ENCODE results near the gene CLDN19.
"Not testable (repeated sequence)": the region's sequence is repeated elsewhere in the genome, so short reads cannot be mapped to it uniquely, and the experiment has no call there.

CLDN19 gene

GRCh38 chr1:42732126-42732680, 7.8 kb downstream of the CLDN19 start:
- DNase-seq (ENCODE audit: low read depth), result no peak
- no peak for TF ChIP-seq CTCF (IDR thresholded peaks at IDR 0.05; ENCODE audit: low read depth, low read length, missing control alignments)
- H3K4me3 ChIP-seq (ENCODE audit: low read depth, low read length), result no peak overlapping the region
- in situ Hi-C loops (cut with HindIII; ENCODE audit: low sequenced_read_pairs), result no loop called here

- no peak overlapping the region for H3K4me3 ChIP-seq (ENCODE audit: low read depth, low read length)
- DNase-seq (ENCODE audit: low read depth), result no peak
- in situ Hi-C loops (cut with HindIII; ENCODE audit: low sequenced_read_pairs), result no loop called here
- TF ChIP-seq CTCF (IDR thresholded peaks at IDR 0.05; ENCODE audit: low read depth, low read length, missing control alignments), result no peak
These were observed 8.5 kb downstream of the CLDN19 start for GRCh38 chr1:42731585-42731984.

- in situ Hi-C loops (cut with HindIII; ENCODE audit: low sequenced_read_pairs), result no loop called here
- no peak overlapping the region for H3K4me3 ChIP-seq (ENCODE audit: low read depth, low read length)
- DNase-seq (ENCODE audit: low read depth), result no peak
- no peak for TF ChIP-seq CTCF (IDR thresholded peaks at IDR 0.05; ENCODE audit: low read depth, low read length, missing control alignments)
These were observed 9.0 kb downstream of the CLDN19 start for GRCh38 chr1:42730988-42731387.

GRCh38 chr1:42730002-42730401, 10.0 kb downstream of the CLDN19 start:
- in situ Hi-C loops (cut with HindIII; ENCODE audit: low sequenced_read_pairs), result no loop called here
- TF ChIP-seq CTCF (IDR thresholded peaks at IDR 0.05; ENCODE audit: low read depth, low read length, missing control alignments), result no peak
- no peak overlapping the region for H3K4me3 ChIP-seq (ENCODE audit: low read depth, low read length)
- DNase-seq (ENCODE audit: low read depth), result no peak

- in situ Hi-C loops (cut with HindIII; ENCODE audit: low sequenced_read_pairs); DNase-seq (ENCODE audit: low read depth); H3K4me3 ChIP-seq (ENCODE audit: low read depth, low read length): not testable (repeated sequence)
These were observed 14.2 kb downstream of the CLDN19 start for GRCh38 chr1:42725820-42726219.

GRCh38 chr1:42723511-42723910, 16.5 kb downstream of the CLDN19 start:
- no peak for DNase-seq (ENCODE audit: low read depth)
- no peak for TF ChIP-seq CTCF (IDR thresholded peaks at IDR 0.05; ENCODE audit: low read depth, low read length, missing control alignments)
- no peak overlapping the region for H3K4me3 ChIP-seq (ENCODE audit: low read depth, low read length)
- in situ Hi-C loops (cut with HindIII; ENCODE audit: low sequenced_read_pairs), result no loop called here

GRCh38 chr1:42722403-42722802, 17.6 kb downstream of the CLDN19 start:
- in situ Hi-C loops (cut with HindIII; ENCODE audit: low sequenced_read_pairs); DNase-seq (ENCODE audit: low read depth); H3K4me3 ChIP-seq (ENCODE audit: low read depth, low read length): not testable (repeated sequence)

GRCh38 chr1:42721926-42722325, 18.1 kb downstream of the CLDN19 start:
- no peak for DNase-seq (ENCODE audit: low read depth)
- H3K4me3 ChIP-seq (ENCODE audit: low read depth, low read length), result no peak overlapping the region
- in situ Hi-C loops (cut with HindIII; ENCODE audit: low sequenced_read_pairs), result no loop called here
- no peak for TF ChIP-seq CTCF (IDR thresholded peaks at IDR 0.05; ENCODE audit: low read depth, low read length, missing control alignments)
